RWPE2 (cell line): Measurements from ENCODE around the gene BPIFA2.

ENCODE experiments used
- ATAC-seq: fragments of 200-7000 bp; cut with Tn5 transposase; 3 replicates; pipeline ENCODE4 v1.9.1; 2021; ENCODE audit warnings: low read depth
- DNase-seq: peaks from one replicate; pipeline ENCODE4 v3.0.0-alpha.2; 2020; ENCODE audit warnings: low spot score
- H3K27ac ChIP-seq: fragments of 450-650 bp; 2 replicates; pipeline ENCODE4 v1.5.1; 2017; ENCODE audit warnings: mild to moderate bottlenecking; ENCODE audit not compliant: poor library complexity, severe bottlenecking
- H3K27me3 ChIP-seq: fragments of 250-450 bp; sonication (Bioruptor Pico); 2 replicates; pipeline ENCODE4 v1.5.1; 2021; ENCODE audit warnings: mild to moderate bottlenecking, moderate library complexity; ENCODE audit not compliant: insufficient read depth, poor library complexity, severe bottlenecking
- H3K36me3 ChIP-seq: fragments of 250-450 bp; sonication (Bioruptor Pico); 2 replicates; pipeline ENCODE4 v1.5.1; 2020; ENCODE audit warnings: low read depth, mild to moderate bottlenecking, moderate library complexity
- H3K4me1 ChIP-seq: fragments of 250-450 bp; sonication (Bioruptor Pico); 2 replicates; pipeline ENCODE4 v1.5.1; 2021; ENCODE audit warnings: mild to moderate bottlenecking, moderate library complexity; ENCODE audit not compliant: insufficient read depth, poor library complexity, severe bottlenecking
- H3K4me3 ChIP-seq: fragments of 250-450 bp; sonication (Bioruptor Pico); 2 replicates; pipeline ENCODE4 v1.5.1; 2021; ENCODE audit warnings: mild to moderate bottlenecking, moderate library complexity; ENCODE audit not compliant: severe bottlenecking
- H3K9me3 ChIP-seq: fragments of 250-450 bp; sonication (Bioruptor Pico); 2 replicates; pipeline ENCODE4 v1.5.1; 2021; ENCODE audit warnings: mild to moderate bottlenecking, moderate library complexity; ENCODE audit not compliant: severe bottlenecking
- CTCF ChIP-seq: fragments of 450-650 bp; IDR thresholded peaks from one replicate; pipeline ENCODE4 v1.5.1; 2017; ENCODE audit warnings: mild to moderate bottlenecking, moderate library complexity; ENCODE audit not compliant: poor library complexity, severe bottlenecking

The BPIFA2 gene

GRCh38 chr20:33145521-33145920 lies 22.4 kb upstream of the BPIFA2 start:
- no peak for TF ChIP-seq CTCF
- peak; percentile 67 for DNase-seq
- H3K36me3 ChIP-seq, result no peaks in the 10 kb centered on the region
- H3K4me1 ChIP-seq, result no peaks in the 10 kb centered on the region
- peaks cover 28% of the 10 kb centered on the region for H3K27me3 ChIP-seq
- ATAC-seq, result peak; percentile 29; the same call in 2 of the 3 replicates
- H3K9me3 ChIP-seq, result no peaks in the 10 kb centered on the region
- no peak overlapping the region for H3K27ac ChIP-seq
- H3K4me3 ChIP-seq, result no peak overlapping the region

- Histone ChIP-seq H3K4me1 (no peaks in the 10 kb centered on the region), H3K9me3 (no peaks in the 10 kb centered on the region), H3K27ac (no peak overlapping the region), H3K27me3 (peaks cover 42% of the 10 kb centered on the region), H3K4me3 (no peak overlapping the region), H3K36me3 (no peaks in the 10 kb centered on the region)
- no peak for TF ChIP-seq CTCF
- ATAC-seq (no peak), DNase-seq (no peak)
These were observed 20.7 kb upstream of the BPIFA2 start for GRCh38 chr20:33147299-33147698.

GRCh38 chr20:33148040-33148439 lies 19.9 kb upstream of the BPIFA2 start:
- DNase-seq, result no peak
- Histone ChIP-seq H3K9me3 (no peaks in the 10 kb centered on the region), H3K27me3 (peaks cover 42% of the 10 kb centered on the region), H3K27ac (no peak overlapping the region), H3K4me3 (no peak overlapping the region), H3K4me1 (no peaks in the 10 kb centered on the region), H3K36me3 (no peaks in the 10 kb centered on the region)
- ATAC-seq, result no peak
- TF ChIP-seq CTCF, result no peak

GRCh38 chr20:33154252-33154651 lies 13.7 kb upstream of the BPIFA2 start:
- no peak for ATAC-seq
- H3K9me3 ChIP-seq, result no peaks in the 10 kb centered on the region
- H3K27me3 ChIP-seq, result peaks cover 49% of the 10 kb centered on the region

More at GRCh38 chr20:33154252-33154651, 13.7 kb upstream of the BPIFA2 start:
- Histone ChIP-seq H3K4me1 (no peaks in the 10 kb centered on the region), H3K4me3 (no peak overlapping the region), H3K36me3 (no peaks in the 10 kb centered on the region), H3K27ac (no peak overlapping the region)
- TF ChIP-seq CTCF, result no peak
- DNase-seq, result no peak
